Stimulated activated CD8-positive, alpha-beta memory T cell treated with anti-CD3 and anti-CD28 coated beads, Interleukin-2, amount 100 ng/mL, for 48 hours (primary cell): ENCODE data around the gene GPT2.
"Not testable (repeated sequence)": the region's sequence is repeated elsewhere in the genome, so short reads cannot be mapped to it uniquely, and the experiment has no call there.

ENCODE experiments used
- DNase-seq, 2 donors: peaks; one replicate each; pipeline ENCODE4 v3.0.0-alpha.2; 2020; ENCODE audit warnings: low read depth in 2 of 2

The GPT2 gene

GRCh38 chr16:46920402-46921068, 36.4 kb downstream of the GPT2 start:
- no peak for DNase-seq

- DNase-seq: no peak
These were observed 38.1 kb downstream of the GPT2 start for GRCh38 chr16:46922239-46922638.

DNA sequence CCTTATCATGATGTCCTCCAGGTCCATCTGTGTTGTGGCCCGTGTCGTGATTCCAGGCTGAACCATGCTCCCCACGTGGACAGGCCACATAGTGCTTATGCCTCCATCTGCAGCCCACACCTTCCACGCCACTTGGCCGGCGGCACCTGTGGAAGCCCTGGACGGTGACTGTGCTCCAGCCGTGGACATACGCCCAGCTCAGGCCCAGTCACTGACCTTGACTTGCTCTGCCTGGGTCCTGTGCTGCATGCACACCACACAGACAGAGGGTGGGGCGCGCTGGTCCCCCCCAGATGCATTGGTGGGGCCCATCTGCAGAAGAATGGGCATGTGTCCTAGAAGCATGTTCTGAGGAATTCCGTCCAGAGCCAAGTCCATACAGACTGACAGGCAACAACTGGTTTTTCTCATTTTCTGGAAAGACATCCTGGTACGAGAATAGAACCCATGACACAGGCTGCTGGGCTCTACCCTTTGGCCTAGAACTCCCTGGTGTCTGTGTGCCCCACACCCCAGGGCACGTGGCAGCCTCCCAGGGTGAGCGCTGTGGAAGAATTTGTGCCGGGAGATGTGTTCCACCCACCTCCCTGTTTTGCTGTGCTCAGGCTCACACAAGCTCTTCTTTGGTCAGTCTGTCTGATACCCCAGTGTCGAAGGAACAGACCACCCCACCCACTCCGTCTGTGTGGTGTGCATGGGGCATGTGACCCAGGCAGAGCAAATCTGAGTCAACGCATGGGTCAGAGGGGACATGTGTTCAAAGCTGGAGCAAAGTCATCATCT, 39.5 kb downstream of the GPT2 start:
- DNase-seq: no peak

- no peak for DNase-seq
These were observed 40.2 kb downstream of the GPT2 start for GRCh38 chr16:46924402-46924801.

- DNase-seq: no peak
These were observed 42.5 kb downstream of the GPT2 start for GRCh38 chr16:46926470-46927225.

DNA sequence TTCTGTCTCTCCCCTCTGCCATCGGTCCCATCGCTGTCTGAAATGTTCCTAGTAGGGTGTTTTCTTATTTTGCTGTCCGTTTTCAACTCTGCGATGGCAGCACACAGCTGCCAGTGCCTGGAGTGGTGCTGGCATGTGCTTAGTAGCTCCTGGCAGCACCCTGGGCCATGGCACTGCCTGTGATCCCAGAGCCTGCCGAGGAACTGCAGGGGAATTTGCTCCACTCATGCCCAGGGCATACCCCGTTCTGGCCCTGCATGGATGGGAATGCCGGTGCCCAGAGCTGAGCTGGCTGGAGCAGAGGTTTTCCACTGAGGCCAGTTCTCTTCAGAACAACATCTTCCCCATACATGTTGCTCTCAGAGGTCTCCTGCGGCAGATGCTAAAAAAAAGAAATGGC, 43.1 kb downstream of the GPT2 start:
- no peak for DNase-seq

DNA sequence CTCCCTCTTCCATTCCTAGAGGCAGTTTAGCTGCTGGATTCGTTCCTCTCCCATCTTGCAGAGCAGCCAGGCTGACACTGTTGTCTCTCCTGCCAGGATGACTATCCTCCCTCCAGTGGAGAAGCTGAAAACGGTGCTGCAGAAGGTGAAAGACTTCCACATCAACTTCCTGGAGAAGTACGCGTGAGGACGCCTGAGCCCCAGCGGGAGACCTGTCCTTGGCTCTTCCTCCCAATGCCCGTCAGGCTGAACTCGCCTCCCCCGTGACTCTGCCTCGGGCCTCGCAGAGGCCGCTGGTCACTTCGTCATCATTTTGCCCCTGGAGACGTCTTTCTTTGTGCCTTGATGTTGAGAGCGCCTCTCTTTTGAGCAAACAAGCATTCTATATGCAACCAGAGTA, 44.6 kb downstream of the GPT2 start:
- no peak for DNase-seq

DNA sequence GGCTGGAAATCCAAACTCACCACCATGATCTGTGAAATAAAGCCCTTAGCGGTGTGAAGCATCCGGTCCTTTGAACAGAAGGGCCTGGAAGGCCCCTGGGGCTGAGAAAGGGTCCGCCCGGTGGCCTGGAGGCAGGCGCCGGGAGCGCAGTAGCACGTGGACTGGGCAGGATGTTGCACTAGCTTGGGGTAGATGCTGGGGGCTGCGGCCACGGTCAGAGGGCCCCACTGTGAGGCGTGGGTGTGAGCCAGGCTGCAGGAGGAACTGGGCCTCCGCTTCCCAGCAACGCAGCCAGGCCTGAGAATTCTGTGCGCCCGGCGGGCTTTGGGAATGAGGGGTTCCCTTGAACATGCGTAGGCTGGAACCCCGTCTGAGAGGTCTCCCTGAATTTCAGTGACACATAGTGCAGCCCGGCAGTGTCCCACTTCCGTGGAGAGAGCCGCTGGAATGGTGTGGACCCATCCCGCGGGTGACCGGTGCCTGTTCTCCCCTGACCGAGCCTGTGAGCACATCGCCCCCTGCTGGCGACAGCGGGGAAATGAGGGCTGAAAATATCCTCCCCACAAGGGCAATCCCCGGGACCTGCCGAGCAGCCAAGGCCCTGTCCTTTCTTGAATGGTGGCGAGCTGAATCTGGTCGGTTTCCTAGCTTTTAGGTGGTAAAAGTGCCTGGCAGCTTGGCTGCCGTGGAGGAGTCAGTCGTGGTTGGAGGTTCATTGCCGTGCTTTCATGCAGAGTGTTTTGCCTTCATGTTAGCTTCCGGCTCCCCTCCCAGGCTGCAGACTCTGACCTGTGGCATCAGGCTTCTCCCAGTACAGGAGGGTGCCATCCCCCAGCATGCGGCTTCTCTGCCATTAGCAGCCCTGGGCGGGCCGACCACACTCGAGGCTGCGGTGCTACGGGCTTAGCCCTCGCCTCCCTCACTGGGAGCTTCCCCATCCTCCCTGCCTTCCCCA, 45.5 kb downstream of the GPT2 start:
- peak; percentile 45 to 52 for DNase-seq

GRCh38 chr16:46930861-46931260, 46.7 kb downstream of the GPT2 start:
- DNase-seq: no peak

GRCh38 chr16:46932802-46933201, 48.6 kb downstream of the GPT2 start:
- no peak for DNase-seq

GRCh38 chr16:46937536-46937935, 53.4 kb downstream of the GPT2 start:
- no peak for DNase-seq

GRCh38 chr16:46944713-46945112, 60.6 kb downstream of the GPT2 start:
- DNase-seq: not testable (repeated sequence)

DNA sequence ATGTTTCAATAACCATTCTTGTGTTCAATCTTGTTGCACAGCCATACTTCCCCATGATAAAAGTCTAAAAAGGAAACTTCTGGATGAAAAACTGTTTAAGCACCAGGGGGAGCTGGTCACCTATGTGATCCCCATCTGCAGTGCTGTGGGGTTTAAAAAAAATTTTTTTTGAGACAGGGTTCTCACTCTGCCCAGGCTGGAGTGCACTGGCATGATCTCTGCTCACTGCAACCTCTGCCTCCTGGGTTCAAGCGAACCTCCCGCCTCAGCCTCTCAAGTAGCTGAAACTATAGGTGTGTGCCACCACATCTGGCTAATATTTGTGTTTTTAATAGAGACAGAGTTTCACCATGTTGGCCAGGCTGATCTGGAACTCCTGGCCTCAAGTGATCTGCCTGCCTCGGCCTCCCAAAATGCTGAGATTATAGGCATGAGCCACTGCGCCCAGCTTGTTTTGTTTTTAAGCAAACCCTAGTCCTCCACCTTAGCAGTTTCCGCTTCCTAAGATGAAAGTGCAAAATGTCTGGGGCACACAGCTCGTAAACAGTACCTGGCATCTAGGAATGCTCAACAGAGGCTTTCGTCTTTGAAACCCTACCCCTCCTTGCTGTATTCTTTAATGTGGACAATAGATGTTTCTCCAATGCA, 63.9 kb downstream of the GPT2 start:
- no peak for DNase-seq

DNA sequence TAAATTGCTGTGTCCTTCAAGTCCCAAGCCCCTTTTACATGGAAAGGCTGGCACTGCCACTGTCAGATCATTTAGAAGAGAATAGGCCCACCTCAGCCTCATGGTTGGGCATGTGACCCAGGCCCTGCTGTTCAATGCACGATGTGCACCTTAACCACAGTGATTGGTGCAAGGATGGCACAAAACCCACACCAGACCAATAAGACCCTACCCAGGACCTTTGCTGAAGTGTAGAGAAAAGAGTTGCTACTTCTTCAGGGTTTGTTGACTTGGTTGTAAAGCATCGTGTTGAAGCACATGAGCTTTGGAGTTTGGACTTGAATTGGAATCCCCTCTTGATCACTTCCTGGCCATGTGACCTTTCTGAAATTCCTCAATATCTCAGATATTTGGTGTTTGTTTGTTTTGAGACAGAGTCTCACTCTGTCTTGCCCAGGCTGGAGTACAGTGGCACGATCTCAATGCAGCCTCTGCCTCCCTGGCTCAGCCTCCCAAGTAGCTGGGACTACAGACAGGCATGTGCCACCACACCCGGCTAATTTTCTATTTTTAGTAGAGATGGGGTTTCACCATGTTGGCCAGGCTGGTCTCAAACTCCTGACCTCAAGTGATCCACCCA, 64.5 kb downstream of the GPT2 start:
- DNase-seq: no peak

GRCh38 chr16:46949241-46949892, 65.2 kb downstream of the GPT2 start:
- peak in 1 of 2 donors; percentile 15 for DNase-seq

DNA sequence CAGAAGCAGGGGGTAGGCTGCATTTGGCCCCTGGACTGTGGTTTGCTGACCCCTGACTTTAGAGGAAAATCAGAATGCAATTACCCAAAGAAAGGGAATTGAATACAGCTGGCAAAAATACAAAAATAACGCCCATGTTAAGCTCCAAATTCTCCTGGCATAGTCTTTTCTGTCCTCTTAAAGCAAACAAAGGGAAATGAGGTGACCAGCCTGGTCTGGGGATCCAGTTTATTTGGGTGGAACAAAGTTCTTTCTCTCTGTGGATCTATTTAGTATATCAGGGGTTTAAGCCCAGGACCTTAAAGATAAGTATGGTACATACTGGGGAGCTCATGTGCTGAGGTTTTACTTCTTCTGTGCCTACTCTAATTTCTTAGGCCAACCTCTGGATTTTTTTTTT, 65.8 kb downstream of the GPT2 start:
- DNase-seq: no peak

GRCh38 chr16:46954562-46954961, 70.4 kb downstream of the GPT2 start:
- DNase-seq: no peak

DNA sequence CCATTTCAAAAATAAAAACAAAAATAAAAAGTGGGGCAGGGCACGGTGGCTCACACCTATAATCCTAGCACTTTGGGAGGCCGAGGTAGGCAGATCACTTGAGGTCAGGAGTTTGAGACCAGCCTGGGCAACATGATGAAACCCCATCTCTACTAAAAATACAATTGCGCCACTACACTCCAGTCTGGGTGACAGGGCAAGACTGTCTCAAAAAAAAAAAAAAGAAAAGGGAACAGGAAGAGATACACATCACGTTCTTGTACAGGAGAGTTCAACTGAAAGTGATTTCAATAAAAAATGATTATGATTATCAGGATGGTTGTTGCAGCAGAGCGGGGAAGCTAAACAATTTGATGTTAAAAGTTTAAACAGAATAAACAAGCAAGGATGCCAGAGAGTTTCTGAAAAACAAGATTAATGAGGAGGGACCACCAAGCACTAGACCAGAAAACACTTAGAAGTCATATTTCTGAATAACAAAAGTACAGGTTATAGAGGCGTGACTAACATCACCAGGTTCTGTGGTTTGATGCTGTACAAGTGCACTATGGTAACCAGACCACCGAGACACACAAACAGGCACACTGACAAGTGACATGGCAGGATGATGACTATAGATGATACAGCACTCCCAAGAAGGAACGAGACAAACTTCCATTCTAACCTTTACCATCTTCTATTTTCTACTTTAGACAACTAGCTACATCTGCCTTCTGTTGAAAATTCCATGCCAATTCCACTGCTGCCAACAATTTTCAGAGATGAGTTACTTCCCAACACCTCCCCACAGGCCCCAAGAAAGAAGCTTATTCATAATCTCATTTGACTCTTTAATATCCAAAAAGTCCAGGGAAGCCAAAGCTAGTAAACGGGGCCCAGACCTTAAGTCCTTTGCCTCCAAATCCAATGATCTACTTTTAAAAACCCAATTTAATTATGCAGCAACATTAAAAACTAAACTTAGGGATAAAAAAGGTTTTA, 77.5 kb downstream of the GPT2 start:
- DNase-seq: peak in 1 of 2 donors; percentile 21

- no peak for DNase-seq
These were observed 78.5 kb downstream of the GPT2 start for GRCh38 chr16:46962629-46963028.
